Suppressor macrophage treated with lipopolysaccharide for 1 hour (primary cell): Measurements from ENCODE around the gene CD55.

ENCODE experiments used
- DNase-seq, 3 donors: peaks; one replicate each; pipeline ENCODE4 v3.0.0-alpha.2; 2020 to 2022

Gene CD55, protein sequence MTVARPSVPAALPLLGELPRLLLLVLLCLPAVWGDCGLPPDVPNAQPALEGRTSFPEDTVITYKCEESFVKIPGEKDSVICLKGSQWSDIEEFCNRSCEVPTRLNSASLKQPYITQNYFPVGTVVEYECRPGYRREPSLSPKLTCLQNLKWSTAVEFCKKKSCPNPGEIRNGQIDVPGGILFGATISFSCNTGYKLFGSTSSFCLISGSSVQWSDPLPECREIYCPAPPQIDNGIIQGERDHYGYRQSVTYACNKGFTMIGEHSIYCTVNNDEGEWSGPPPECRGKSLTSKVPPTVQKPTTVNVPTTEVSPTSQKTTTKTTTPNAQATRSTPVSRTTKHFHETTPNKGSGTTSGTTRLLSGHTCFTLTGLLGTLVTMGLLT

DNA sequence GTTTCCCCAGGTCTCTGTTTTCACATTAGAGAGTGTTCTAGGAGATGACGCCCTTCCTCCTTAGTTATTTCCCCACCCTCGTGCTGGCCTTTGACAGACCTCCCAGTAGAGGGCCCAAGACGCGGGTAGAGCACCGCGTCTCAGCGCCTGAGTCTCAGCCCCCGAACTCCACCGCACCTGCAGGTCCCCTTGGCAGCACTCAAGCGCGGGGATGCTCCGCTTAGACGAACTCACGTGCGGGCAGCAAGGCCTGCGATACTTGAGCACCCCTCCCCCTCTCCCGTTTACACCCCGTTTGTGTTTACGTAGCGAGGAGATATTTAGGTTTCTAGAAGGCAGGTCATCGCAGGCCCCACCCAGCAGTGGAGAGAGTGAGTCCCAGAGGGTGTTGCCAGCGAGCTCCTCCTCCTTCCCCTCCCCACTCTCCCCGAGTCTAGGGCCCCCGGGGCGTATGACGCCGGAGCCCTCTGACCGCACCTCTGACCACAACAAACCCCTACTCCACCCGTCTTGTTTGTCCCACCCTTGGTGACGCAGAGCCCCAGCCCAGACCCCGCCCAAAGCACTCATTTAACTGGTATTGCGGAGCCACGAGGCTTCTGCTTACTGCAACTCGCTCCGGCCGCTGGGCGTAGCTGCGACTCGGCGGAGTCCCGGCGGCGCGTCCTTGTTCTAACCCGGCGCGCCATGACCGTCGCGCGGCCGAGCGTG lies at the start of gene CD55:
TSS of gene CD55 (plus strand) at position 600 of the 711 bp plus-strand sequence. CDS start at position 688, 88 bp downstream.
- DNase-seq: peak; percentile 97 to 98 (median 98)

DNA sequence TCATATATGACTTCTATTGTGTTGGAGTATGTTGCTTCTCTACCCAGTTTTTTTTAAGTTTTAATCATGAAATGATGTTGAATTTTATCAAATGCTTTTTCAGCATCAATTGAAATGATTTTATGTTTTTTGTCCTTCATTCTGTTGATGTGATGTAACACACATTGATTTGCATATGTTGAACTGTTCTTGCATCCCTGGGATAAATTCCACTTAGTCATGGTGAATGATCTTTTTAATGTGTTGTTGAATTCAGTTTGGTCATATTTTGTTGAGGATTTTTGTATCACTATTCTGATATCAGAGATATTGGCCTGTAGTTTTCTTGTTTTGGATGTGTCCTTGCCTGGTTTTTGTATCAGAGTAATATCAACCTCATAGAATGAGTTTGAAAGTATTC lies 46.6 kb upstream of the CD55 start:
- DNase-seq: peak in 1 of 3 donors; percentile 24

DNA sequence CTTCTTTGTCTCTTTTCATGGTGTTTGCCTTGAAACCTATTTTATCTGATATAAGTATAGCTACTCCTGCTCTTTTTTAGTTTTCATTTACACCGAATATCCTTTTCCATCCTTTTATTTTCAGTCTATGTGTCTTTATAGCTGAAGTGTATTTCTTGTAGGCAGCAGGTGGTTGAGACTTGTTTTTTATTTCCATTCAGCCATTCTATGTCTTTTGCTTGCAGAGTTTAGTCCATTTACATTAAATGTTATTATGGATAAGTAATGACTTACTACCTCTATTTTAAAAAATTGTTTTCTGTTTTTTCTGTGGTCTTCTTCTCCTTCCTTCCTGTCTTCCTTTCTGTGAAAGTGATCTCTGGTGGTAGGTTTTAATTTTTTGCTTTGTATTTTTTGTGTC lies 45.0 kb upstream of the CD55 start:
- no peak for DNase-seq

DNA sequence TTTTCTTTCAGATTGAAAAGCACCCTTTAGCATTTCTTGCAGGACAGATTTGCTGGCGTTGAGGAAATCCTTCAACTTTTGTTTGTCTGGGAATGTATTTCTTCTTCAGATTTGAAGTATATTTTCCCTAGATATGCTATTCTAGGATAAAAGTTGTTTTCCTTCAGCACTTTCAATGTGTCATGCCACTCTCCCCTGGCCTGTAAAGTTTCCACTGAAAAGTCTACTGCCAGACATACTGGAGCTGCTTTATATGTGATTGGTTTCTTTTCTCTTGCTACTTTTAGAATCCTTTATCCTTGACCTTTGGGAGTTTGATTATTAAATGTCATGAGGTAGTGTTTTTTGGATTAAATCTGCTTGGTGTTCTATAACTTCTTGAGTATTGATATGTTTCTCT lies 44.2 kb upstream of the CD55 start:
- DNase-seq: no peak

DNA sequence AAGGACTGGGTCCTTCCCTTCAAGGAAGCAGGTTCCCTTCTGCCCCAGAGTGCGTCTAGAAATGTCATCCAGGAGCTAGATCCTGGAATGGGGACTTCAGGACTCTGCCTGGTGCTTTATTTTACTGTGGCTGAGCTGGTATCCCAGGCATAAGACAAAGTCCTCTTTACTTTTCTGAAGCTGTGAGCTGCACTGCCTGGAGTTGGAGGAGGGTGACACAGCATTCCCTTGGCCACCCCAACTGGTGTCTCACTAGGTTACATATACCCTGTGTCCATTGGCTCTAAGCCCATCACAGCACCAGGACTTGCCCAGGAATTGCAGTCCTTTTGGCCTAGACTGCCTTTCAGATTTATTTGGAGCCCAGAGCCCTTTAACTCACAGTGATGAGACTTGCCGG lies 41.8 kb upstream of the CD55 start:
- no peak for DNase-seq

DNA sequence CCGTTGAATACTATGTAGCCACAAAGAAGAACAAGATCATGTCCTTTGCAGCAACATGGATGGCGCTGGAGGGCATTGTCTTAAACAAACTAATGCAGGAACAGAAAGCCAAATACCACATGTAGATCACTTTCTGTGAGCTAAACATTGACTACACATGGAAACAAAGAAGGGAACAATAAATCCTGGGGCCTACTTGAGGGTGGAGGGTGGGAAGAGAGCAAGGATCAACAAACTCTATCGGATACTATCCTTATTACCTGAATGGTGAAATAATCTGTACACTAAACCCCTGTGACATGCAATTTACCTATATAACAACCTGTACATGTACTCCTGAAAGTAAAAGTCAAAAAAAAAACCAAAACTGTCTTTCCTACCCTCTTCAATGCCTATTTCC lies 40.8 kb upstream of the CD55 start:
- DNase-seq: no peak

DNA sequence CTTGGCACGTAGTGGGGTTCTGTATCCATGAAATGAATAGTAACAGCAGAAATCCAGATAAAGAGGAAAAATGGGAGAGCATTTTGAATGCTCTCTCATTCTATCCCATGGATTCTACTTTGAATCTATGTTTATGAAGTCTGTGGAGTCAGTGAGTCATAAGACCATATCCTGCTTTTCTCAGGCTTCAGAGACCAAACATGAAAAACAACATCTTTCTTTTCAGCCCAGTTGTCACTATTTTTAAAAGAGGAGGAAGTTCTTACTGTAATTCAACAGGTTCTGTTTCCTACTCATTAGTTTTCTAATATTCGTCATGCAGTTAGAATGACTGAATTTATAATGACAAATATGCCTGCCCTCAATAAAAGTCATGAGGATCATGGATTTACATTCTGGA lies 39.4 kb upstream of the CD55 start:
- peak; percentile 26 to 78 (median 71) for DNase-seq

DNA sequence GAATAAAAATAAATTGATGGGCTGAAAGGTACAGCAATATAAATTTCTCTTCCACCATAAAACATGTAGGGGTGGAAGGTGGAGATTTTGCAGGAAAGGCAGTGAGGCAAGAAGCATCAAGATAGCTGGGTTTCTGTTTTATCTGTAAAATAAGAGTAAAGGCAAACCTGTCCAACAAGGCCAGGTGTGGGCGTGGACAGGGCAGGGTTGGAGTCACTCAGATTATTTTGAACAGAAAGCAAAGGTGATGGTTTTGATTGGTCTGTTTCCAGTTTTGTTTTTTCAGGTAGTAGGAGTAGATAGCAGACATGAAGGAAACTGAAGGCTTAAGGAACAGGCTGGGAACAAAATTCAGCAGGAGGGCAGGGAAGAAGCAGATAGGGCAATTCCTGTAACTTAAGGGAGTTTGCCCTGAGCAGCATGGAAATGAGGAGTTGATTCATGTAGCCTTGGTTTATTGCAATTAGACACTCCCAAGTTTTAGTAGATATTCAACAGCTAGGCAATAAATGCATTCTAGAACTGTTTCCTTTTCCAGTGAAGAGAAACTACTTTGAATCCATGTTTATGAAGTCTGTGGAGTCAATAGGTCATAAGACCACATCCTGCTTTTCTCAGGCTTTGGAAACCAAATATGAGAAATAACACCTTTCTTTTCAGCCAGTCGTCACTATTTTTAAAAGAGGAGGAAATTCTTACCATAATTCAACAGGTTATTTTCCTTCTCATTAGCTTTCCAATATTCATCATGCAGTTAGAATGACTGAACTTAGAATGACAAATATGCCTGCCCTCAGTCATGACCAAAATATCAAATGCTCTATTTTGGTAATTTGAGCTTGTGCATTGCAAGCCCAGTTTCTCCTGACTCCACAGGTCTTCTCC lies 38.7 kb upstream of the CD55 start:
- no peak for DNase-seq

DNA sequence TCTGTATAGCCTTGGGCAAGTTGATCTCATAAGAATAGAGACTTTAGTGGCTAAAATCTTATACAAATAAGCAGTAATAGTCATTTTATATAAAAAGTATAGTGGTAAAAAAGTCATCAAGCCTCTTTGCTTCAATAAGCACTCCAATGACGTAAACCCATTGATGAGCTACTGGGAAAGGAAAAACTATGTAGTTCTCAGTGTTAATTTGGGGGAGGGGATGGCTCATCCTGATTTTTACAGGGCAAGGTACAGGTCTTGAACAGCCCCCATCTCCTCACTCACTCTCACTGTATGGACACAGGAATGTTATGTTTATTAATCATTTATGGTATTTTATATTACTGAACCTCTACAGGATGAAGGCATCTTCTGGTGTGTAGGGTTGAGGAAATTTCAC lies 38.1 kb upstream of the CD55 start:
- no peak for DNase-seq

DNA sequence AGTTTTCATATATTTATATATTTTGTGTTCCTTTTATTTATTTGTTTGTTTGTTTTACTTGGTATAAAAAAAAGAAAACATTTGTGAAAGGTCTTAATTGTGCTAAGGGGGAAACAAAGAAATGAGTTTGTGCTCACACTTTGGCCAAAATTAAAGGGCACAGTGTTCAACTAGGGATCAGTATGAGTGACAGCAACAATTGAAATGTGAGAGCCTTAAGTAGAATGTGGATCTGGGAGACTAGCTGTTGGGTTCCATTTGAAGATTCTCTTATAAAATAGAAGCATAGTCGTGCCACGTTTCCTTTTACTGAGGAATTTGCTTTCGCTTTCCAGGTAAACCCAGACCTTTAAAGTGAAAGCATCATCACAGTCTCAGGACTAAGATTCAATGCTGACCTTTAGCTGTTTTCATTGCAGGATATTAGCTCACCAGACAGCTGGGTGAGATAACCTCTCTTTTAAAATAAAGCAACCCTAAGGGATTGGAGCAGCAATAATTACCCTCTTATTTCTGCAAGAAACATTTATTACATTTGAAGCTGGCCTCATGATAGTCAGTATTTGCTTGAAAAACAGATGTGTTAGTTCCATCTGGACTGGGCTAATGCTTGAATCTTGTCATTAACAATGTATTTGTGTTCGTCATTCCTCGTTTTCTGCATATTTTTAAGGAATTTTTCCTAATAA lies 37.1 kb upstream of the CD55 start:
- no peak for DNase-seq

DNA sequence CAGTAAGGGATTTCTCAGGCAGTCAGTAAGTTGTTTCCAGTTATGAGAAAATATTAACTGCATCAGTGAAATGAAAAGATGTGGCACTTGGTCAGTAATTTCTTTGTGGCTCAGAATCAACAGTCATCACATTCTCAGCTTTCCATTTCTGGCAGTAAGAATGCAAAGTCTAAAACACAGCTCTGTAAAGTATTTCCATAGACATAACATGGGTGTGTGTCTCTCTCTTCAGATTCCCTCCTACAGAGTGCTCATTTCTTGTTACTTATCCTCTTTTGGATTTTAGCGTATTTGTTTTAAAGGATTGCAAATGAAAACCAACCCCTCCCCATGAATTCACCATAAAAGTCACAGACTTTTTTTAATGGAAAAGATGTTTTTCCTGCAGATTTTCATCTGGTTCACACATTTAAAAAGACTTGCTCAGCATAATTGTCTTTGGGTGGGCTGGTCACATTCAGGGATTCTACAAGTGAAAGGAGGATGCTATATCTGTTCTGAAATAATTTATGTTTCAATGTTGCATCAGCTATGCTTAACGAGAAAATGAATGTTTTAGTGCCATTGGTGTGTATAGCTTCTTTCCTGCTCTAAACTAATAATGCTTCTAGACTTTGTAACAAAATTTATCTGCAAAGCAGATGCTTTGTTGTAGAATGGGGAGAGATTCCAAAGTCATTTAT lies 34.6 kb upstream of the CD55 start:
- no peak for DNase-seq

DNA sequence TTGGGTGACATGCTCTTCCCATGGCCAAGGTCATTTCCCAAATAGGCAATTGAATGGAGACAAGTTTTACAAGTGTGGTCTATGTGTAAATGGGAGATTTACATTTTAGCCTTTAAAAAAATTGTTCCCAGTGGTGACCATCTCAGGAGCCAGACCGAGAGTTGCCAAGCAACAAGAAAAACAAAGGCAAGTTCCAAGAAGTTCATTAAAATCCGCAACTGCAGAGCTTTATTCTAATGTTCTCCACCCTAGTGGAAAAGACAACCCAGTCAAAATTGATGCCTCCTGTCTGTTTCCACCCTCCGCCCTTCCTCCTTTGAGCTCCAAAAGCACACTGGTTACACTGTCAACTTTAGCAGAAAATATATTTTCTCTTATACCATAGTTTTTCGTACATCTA lies 33.2 kb upstream of the CD55 start:
- no peak for DNase-seq

DNA sequence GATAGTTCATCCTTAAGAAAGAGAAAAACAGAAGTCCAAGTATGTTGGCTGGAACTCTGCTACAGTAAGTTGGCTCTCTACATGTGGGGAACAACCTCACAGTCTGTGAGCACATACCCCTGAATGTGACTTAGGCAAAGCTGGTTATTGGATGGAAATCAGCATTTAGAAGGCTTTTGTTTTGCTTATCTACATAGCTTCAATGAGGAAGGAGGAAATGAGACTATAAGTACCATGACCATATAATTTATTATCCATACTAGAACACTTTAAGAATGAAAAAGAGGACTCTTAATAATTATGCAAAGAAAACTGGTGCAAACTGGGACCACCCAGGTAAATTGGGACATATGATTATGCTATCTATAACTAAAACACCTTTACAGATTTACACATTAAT lies 31.7 kb upstream of the CD55 start:
- DNase-seq: no peak

DNA sequence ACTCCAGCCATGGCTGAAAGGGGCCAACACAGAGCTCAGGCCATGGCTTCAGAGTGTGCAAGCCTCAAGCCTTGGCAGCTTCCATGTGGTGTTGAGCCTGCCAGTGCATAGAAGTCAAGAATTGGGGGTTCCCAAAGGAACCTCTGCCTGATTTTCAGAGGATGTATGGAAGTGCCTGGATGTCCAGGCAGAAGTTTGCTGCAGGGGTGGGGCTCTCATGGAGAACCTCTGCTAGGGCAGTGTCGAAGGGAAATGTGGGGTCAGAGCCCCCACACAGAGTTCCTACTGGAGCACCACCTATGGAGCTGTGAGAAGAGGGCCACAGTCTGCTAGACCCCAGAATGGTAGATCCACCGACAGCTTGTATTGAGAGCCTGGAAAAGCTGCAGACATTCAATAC lies 29.8 kb upstream of the CD55 start:
- no peak for DNase-seq

DNA sequence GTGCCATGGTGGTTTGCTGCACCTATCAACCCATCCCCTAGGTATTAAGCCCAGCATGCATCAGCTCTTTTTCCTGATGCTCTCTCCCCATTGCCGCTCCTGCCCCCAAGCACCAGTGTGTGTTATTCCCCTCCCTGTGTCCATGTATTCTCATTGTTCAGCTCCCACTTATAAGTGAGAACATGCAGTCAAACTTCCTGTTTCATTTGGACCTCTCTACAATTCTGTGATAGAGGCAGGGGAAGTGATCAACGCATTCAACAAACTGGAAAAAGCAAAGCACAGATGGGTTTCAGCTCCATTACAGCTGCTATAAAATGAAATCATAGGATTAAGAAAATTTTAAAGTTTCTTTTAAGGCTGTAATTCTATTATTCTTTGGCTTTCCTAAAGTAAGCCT lies 23.3 kb upstream of the CD55 start:
- peak; percentile 25 to 51 (median 38) for DNase-seq

DNA sequence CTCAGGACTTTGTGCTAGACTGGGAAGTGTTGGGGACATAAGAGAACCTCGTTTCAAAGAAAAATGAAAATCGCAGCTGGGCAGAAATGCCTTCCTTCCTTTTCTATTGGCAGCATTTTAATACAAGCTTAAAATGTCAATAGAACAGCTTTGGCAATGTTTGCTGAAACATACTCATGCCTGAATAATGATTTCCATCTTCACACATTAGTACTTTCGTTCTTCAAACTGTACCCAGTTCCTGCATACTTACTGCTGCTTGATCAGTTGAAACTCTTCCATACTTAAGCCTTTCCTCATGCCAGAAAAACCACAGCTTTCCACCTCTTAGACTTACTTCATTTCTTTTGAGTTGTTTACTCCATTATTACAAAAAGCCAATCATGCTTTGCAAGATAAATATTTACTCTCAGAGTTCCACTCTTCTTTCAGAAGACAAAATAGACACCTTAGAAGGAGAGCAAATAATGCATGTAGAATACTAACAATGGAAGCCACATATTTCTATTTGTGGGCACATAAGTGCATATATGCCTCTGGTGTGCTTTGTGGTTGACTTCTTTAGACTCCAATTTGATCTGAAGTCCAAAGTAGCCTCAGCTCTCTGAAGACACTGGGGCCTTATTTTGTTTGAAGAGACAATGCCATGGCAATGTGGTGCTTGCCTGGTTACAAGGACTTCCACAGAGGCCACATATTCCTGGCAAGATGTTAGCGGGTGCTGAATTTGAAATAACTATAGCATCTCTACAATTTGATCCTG lies 22.7 kb upstream of the CD55 start:
- no peak for DNase-seq

DNA sequence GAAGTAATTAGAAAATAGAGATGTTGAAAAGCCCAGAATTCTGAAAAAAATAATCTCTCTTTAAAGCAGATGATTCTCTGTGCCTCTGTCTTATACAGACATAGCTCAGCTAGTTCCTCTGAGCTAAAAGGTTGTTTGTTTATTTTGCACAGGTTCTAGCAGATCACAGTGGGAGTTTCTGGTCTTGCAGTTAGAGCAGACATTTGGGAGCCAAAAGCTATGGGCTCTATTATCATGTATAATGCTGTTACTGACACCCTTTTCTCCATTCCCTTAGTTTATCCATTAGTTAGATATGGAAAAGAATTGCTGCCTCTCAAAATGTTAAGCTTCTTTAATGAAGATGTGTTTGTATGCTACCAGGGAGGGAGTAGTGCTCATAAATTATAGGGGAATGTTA lies 20.5 kb upstream of the CD55 start:
- DNase-seq: no peak

DNA sequence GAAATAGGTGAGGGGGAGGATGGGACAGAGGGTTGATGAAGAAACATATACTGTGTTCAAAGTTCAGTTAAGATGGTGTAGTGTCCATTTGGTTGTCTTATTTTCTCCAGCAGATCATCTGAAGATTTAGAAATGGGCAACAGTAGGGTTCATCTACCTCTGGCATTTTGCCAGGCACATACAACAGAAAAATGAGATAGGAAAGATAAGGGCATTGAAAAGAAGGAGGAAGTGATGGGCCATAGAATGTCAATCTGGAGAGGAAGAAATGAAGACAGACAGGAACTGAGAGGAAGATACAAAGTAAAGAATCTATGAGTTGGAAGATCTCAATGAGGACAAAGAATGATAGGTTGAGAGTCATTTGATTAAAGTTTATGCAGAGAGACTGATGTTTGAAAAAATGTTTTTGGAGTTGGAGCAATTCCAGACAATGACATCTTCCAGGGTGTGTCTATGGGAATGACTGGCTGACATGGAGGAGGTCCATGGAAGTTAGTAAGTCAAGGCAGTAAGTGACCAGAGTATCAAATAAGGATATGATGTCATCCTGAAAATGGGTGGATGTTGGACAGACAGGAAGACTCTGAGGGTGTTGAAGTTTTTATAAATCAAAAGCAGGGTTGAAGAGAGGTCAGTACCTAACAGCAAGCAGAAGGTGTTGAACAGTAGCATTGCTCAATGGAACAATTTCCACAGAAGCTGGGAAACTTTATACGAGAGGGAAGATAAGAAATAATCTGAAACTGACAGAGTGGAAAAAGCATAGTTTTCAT lies 18.7 kb upstream of the CD55 start:
- no peak for DNase-seq

DNA sequence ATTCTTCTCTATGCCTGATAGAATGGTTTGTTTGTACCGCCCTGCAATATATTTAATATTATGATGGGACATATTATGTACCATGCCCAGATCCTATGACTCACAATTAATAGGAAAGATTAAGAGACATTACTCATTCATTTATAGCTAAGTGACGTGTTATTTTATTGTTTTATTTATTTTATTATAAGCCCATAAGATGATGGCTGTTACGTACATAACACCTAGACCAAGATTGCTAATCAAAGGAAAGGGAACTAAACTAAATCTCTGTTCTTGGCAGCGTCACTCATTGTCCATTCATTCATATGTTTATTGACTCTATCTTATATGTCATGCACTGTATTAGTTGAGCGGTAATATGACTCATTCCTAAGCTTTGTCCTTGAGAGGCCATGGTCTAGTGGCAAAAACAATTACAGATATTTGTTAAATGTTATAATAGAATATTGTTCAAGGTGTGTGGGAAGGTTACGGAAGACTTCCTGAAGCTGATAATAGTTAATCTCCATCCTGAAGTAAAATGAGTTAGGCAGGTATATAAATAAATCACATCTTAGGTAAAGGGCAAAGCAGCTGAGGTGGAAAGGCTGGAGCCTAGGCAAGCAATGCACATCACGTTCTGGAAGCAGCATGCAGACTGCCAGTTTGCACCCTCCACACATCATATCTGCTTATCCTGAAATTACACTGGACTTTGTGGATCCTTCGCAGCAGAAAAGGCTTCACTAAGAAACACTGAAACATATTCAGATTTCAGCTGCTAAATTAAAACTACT lies 16.6 kb upstream of the CD55 start:
- DNase-seq: no peak

DNA sequence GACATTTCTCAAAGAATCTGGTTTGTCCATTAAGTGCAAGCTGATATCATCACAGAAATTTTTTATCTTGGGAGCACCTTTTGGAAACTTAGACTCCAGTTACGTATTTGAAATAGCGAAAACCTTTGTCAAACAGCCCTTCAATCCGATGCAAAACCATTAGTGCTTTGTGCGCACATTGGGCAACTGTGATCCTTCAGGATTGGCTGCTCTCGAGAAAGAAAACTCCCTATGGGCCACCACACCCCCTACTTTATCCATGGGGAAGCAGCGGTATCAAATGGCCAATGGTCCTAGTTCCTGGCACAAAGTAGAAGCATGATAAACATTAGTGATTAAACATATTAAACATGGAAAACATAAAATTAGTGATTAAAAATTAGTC lies 16.0 kb upstream of the CD55 start:
- no peak for DNase-seq
